ENCODE results near the gene CAT.

The CAT gene

GRCh38 chr11:34499719-34500500, 61.2 kb downstream of the CAT start:
- no peak for DNase-seq (ENCODE audit: low read depth)
- no peak for TF ChIP-seq CTCF (IDR thresholded peaks at IDR 0.05; ENCODE audit: low read length, missing control alignments)
- no peak overlapping the region for H3K4me3 ChIP-seq (replicated peaks; ENCODE audit: low read depth, low read length)

- TF ChIP-seq CTCF (IDR thresholded peaks at IDR 0.05; ENCODE audit: low read length, missing control alignments), result no peak
- H3K4me3 ChIP-seq (replicated peaks; ENCODE audit: low read depth, low read length), result no peak overlapping the region
- DNase-seq (ENCODE audit: low read depth), result peak; percentile 66
These were observed 62.8 kb downstream of the CAT start for GRCh38 chr11:34501500-34501899.

GRCh38 chr11:34501949-34502348, 63.2 kb downstream of the CAT start:
- DNase-seq (ENCODE audit: low read depth), result no peak
- H3K4me3 ChIP-seq (replicated peaks; ENCODE audit: low read depth, low read length), result no peak overlapping the region
- no peak for TF ChIP-seq CTCF (IDR thresholded peaks at IDR 0.05; ENCODE audit: low read length, missing control alignments)

- H3K4me3 ChIP-seq (replicated peaks; ENCODE audit: low read depth, low read length), result no peak overlapping the region
- DNase-seq (ENCODE audit: low read depth), result no peak
- no peak for TF ChIP-seq CTCF (IDR thresholded peaks at IDR 0.05; ENCODE audit: low read length, missing control alignments)
These were observed 64.2 kb downstream of the CAT start for GRCh38 chr11:34502949-34503348.

- no peak for TF ChIP-seq CTCF (IDR thresholded peaks at IDR 0.05; ENCODE audit: low read length, missing control alignments)
- DNase-seq (ENCODE audit: low read depth), result no peak
- H3K4me3 ChIP-seq (replicated peaks; ENCODE audit: low read depth, low read length), result no peak overlapping the region
These were observed 67.1 kb downstream of the CAT start for GRCh38 chr11:34505874-34506273.

GRCh38 chr11:34507156-34507555, 68.4 kb downstream of the CAT start:
- no peak for DNase-seq (ENCODE audit: low read depth)
- no peak for TF ChIP-seq CTCF (IDR thresholded peaks at IDR 0.05; ENCODE audit: low read length, missing control alignments)
- no peak overlapping the region for H3K4me3 ChIP-seq (replicated peaks; ENCODE audit: low read depth, low read length)

- H3K4me3 ChIP-seq (replicated peaks; ENCODE audit: low read depth, low read length), result no peak overlapping the region
- no peak for DNase-seq (ENCODE audit: low read depth)
- TF ChIP-seq CTCF (IDR thresholded peaks at IDR 0.05; ENCODE audit: low read length, missing control alignments), result no peak
These were observed 68.9 kb downstream of the CAT start for GRCh38 chr11:34507610-34508009.
